Smooth muscle cell of the brain vasculature (primary cell): ENCODE results near the gene SUCLA2.
"Not testable (repeated sequence)": the region's sequence is repeated elsewhere in the genome, so short reads cannot be mapped to it uniquely, and the experiment has no call there.

Source experiments
- DNase-seq: peaks from one replicate; pipeline ENCODE4 v3.0.0-alpha.2; 2012; ENCODE audit warnings: low read depth, low spot score

Gene SUCLA2

GRCh38 chr13:48001114-48001881, at the start of gene SUCLA2:
SUCLA2 (minus strand) TSS chr13:48001273; CDS start chr13:48001269, 4 bp downstream.
- DNase-seq, result peak; percentile 57

GRCh38 chr13:48050550-48050949, 49.5 kb upstream of the SUCLA2 start:
- no peak for DNase-seq

- DNase-seq, result no peak
These were observed 42.9 kb upstream of the SUCLA2 start for GRCh38 chr13:48043789-48044503.

DNA sequence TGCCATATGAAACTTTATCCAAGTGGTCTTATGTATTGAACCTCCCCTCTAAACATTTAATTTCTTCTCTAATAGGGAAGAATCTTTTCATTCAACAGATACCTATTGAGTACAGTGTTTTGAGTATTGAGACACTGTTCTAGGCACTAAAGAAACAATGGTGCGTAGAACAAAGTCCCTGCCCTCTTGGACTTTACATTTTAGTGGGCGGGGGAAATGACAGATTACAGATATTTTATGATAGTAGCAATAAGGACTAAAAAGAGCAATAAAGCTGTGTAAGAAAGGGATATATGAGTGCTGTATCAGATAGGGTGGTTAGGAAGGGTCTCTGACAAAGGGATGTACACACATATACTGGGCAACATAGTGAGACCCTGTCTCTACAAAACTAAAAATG, 41.8 kb upstream of the SUCLA2 start:
- no peak for DNase-seq

- no peak for DNase-seq
These were observed 39.8 kb upstream of the SUCLA2 start for GRCh38 chr13:48040896-48041295.

DNA sequence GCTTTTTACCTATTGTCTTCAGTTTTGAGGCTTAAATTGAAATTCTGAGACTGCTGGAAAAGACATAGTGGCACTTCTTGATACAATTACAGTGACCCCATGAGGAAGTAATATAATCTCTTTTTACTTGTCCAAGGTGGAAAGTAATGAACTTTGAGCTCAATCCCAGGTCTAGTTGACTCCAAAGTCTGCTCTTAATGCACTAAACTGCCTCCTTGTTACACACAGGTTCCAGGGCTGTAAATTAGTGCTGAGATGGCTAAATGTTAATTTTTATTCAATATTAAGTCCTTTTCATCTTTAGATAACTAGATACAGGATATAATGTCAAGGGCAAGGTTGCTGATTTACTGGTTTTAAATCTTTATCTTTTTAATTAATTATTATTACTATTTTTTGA, 39.0 kb upstream of the SUCLA2 start:
- no peak for DNase-seq

DNA sequence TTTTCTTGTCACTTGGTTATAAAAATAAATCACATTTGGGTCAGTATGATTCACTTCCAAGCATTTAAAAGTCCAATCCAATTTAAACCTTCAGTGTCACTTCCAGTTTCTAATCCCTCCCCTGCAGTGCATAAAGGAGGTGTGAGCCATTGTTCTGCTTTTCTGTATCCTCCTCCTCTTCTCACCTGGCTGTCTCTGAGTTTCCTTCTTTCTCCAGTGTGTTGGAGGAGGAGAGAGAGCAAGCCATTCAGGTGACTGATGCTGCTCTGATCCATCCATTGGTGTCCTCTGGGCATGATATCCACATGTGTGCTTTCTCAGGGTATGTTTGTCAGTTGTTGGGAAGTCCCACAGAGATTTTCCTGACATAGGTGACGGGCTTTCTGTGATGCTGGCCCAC, 37.7 kb upstream of the SUCLA2 start:
- no peak for DNase-seq

DNA sequence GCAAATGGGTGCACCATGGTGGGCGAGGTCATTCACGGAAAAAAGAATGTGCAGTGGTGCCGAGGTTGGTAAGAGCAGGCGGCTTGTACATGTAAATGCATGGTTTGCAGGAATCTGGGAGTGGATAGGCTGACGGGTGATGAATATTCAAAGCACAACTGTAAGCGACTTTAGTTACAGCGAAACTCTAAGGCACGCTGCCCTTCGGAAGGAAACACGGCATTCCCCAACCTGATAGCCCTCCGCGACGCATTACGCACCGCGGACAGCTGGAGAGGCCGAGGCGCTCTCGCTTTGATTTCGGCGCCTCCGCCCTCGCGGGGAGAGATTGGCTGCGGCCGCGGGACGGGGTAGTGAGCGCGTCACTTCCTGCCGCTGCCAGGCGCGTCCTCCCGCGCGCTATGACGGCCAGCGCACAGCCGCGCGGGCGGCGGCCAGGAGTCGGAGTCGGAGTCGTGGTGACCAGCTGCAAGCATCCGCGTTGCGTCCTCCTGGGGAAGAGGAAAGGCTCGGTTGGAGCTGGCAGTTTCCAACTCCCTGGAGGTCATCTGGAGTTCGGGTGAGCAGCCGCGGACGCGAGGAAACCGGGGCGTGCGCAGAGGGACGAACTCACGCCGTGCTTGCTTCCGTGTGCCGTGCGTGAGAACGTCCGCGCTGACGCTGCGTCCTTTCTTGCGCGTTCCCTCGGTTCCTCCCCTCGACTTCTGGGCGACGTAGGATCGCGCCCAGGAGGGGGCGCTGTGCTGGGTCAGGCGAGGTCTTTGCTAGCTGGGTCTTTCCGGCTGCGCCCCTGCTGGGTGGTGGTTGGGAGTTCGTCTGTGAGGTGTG, 36.5 kb upstream of the SUCLA2 start, which contains the start of gene NUDT15:
NUDT15 (plus strand) TSS at position 381 of the 828 bp plus-strand sequence; CDS start at position 402, 21 bp downstream.
- peak; percentile 92 for DNase-seq

- DNase-seq, result no peak
These were observed 28.8 kb upstream of the SUCLA2 start for GRCh38 chr13:48029859-48030258.

DNA sequence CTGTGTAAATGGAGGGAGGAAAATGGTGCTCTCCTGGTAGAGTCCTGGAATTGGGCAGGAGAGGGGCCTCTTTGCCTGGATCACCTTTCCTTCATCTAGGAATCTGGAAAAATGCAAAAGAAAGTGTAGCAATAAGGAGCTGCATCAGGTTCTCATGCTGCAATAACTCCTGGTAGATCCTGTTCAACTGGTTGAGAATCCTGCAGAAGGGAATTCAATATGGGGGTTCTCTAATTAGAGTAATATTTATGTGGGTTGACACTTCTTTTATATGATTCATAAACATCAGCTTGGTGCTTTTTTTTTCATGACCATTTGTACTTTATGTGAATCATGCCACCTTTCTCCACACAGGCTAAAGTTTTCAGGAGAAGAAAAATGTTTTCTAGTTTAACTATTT, 27.0 kb upstream of the SUCLA2 start:
- no peak for DNase-seq

- DNase-seq, result no peak
These were observed 18.7 kb upstream of the SUCLA2 start for GRCh38 chr13:48019796-48020195.

DNA sequence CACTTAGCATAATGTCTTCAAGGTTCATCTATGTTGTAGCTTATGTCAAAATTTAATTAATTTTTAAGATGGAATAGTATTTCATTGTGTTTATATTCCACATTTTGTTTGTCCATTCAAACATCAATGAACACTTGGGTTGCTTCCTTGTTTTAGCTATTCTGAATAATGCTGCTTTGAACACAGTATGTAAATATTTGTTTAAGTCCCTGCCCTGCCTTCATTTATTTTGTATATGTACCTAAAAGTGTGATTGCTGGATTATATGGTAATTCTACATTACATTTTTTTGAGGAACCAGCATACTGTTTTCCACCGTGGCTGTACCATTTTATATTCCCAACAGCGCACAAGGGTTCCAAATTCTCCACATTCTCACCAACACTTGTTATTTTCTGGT, 17.6 kb upstream of the SUCLA2 start:
- no peak for DNase-seq

DNA sequence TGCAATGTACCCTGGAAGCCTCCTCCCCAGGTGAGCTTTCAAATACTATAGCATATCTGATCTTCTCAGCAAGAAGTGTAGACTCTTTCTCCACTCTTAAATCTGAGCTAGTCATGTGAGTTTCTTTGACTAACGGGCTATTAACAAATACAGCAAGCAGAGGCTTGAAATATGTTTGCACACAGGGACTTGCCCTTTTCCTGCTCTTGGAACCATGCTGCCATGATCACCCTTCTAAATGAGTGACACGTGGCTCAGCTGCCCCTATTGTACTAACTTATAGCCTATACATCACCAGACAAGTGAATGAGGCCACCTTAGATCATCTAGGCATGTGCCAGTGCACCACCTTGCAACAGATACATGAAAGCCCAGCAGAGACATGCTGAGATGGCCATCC, 13.3 kb upstream of the SUCLA2 start:
- no peak for DNase-seq

- no peak for DNase-seq
These were observed 11.6 kb upstream of the SUCLA2 start for GRCh38 chr13:48012668-48013067.

DNA sequence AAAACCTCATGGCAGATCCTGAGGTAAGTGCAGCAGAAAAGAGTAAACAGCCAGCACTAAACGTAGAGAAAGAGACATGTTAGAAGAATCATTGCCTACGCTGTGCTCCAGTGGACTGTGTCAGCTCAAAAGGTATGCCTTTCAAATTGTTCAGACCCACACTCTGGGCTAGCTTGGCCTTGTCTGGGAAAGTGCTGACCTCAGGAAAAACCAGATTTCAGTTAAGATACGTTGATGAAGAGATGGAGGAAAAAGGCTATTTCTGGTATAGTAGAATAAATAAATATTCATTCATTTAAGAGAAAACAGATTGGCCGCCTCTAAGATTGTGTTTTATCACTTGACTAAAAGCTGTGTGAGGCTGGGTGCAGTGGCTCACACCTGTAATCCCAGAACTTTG, 9.6 kb upstream of the SUCLA2 start:
- DNase-seq, result no peak

DNA sequence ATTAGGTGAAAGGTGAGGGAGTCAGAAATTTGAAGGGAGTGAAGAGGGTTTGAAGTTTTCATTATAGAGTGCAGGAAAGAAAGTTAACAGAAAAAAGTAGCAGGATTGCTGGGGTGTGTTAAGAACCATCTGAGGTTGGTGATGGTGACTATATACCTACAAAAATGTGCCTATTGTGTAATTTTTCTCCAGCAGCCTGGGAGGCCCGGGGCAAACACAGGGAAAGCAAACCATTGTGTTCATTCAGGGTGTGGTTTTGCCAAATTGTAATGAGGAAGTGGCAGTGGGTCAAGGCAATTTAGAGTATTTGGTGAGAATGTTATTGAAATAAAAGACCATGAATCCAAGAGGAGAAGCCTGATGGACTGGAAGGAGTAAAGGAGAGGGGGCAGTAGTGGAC, 8.2 kb upstream of the SUCLA2 start:
- DNase-seq, result no peak

GRCh38 chr13:48006396-48006795, 5.3 kb upstream of the SUCLA2 start:
- DNase-seq, result no peak

GRCh38 chr13:48004201-48004600, 3.1 kb upstream of the SUCLA2 start:
- DNase-seq, result no peak

DNA sequence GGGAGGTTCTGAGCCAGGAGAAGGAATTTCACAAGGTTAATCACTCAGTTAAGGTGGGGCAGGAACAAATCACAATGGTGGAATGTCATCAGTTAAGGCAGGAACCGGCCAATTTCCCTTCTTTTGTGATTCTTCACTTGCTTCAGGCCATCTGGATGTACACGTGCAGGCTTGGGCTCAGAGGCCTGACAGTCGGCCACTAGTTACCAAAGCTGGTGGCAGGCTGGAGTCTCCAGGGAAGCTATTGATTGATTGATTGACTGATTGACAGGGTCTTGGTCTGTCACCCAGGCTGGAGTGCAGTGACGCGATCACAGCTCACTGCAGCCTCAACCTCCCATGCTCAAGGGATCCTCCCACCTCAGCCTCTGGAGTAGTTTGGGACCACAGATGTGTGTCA, 926 bp upstream of the SUCLA2 start:
- not testable (repeated sequence) for DNase-seq

- DNase-seq, result no peak
These were observed 437 bp downstream of the SUCLA2 start for GRCh38 chr13:48000559-48001113.

GRCh38 chr13:47999973-48000372, 1.1 kb downstream of the SUCLA2 start:
- no peak for DNase-seq

DNA sequence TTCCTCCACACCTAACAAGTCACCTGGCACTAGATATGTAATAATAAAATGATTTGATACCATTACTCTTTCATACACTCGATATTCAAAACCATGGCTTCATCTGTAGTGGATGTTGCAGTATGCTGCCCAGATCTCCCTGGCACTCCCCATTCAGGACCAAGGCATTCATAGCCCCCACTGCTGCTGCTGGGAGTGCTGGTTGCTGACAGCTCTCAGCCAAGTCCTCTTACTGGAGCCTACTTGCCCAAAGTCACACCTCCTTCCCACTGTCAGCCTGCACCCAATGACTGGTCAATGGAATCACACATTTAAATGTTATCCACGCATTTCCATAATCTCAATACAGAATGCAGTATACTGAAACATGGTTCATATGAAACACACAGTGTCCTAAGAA, 3.7 kb downstream of the SUCLA2 start:
- DNase-seq, result no peak
